DOHH2 (cell line): ENCODE measurements around the gene TNPO2.

Experiments used
- H3F3A ChIP-seq: fragments of 200-600 bp; sonication (generic), shearing (Covaris generic); 2 replicates; pipeline ENCODE4 v1.6.0; 2016; ENCODE audit warnings: antibody characterized with exemption, mild to moderate bottlenecking; ENCODE audit not compliant: control insufficient read depth, insufficient read depth
- H3K27ac ChIP-seq: fragments of 200-600 bp; sonication (generic); 2 replicates; pipeline ENCODE4 v1.5.1; 2014; ENCODE audit warnings: low read depth, mild to moderate bottlenecking, low read length, moderate library complexity
- H3K27me3 ChIP-seq: fragments of 200-600 bp; sonication (generic); 2 replicates; pipeline ENCODE4 v1.6.1; 2014; ENCODE audit warnings: mild to moderate bottlenecking, low read length, mixed read lengths; ENCODE audit not compliant: control insufficient read depth
- H3K36me3 ChIP-seq: fragments of 200-600 bp; sonication (generic); 2 replicates; pipeline ENCODE4 v1.6.1; 2014; ENCODE audit warnings: mild to moderate bottlenecking, low read length, moderate library complexity, mixed read lengths; ENCODE audit not compliant: control insufficient read depth
- H3K4me1 ChIP-seq: fragments of 200-600 bp; sonication (generic); 2 replicates; pipeline ENCODE4 v1.6.1; 2014; ENCODE audit warnings: mild to moderate bottlenecking, low read length, mixed read lengths; ENCODE audit not compliant: control insufficient read depth
- H3K4me2 ChIP-seq: fragments of 200-600 bp; sonication (generic); 2 replicates; pipeline ENCODE4 v1.6.0; 2014; ENCODE audit warnings: mild to moderate bottlenecking, low read length, moderate library complexity
- H3K4me3 ChIP-seq: fragments of 200-600 bp; sonication (generic); 2 replicates; pipeline ENCODE4 v1.5.1; 2014; ENCODE audit warnings: mild to moderate bottlenecking, low read length, mixed read lengths
- H3K79me2 ChIP-seq: fragments of 200-600 bp; sonication (generic); 2 replicates; pipeline ENCODE4 v1.6.1; 2014; ENCODE audit warnings: mild to moderate bottlenecking, low read length, mixed read lengths; ENCODE audit not compliant: control insufficient read depth
- H3K9me2 ChIP-seq: fragments of 200-600 bp; sonication (generic); replicated peaks from 2 replicates; pipeline ENCODE4 v1.6.1; 2014; ENCODE audit warnings: mild to moderate bottlenecking, low read length, mixed read lengths; ENCODE audit not compliant: control insufficient read depth
- H3K9me3 ChIP-seq: fragments of 200-600 bp; sonication (generic); 2 replicates; pipeline ENCODE4 v1.6.1; 2014; ENCODE audit warnings: antibody characterized with exemption, low read length, mixed read lengths; ENCODE audit not compliant: control insufficient read depth, insufficient read depth
- H4K20me1 ChIP-seq: fragments of 200-600 bp; sonication (generic); 2 replicates; pipeline ENCODE4 v1.6.0; 2014; ENCODE audit warnings: low read depth, mild to moderate bottlenecking, antibody characterized with exemption, low read length, moderate library complexity; ENCODE audit not compliant: control insufficient read depth, insufficient read depth
- EZH2phosphoT487 ChIP-seq: fragments of 200-600 bp; sonication (generic); IDR thresholded peaks from 2 replicates; pipeline ENCODE4 v1.6.1; 2017; ENCODE audit warnings: borderline replicate concordance, mild to moderate bottlenecking, antibody characterized with exemption, low read length, moderate library complexity, mixed read lengths
- TF ChIP-seq, protein P1 (sequence below): fragments of 200-600 bp; sonication (generic); IDR thresholded peaks from one replicate; pipeline ENCODE4 v1.5.1; 2014; ENCODE audit warnings: antibody characterized with exemption, mild to moderate bottlenecking, low read depth, low read length; ENCODE audit not compliant: poor library complexity, severe bottlenecking

The TNPO2 gene

DNA sequence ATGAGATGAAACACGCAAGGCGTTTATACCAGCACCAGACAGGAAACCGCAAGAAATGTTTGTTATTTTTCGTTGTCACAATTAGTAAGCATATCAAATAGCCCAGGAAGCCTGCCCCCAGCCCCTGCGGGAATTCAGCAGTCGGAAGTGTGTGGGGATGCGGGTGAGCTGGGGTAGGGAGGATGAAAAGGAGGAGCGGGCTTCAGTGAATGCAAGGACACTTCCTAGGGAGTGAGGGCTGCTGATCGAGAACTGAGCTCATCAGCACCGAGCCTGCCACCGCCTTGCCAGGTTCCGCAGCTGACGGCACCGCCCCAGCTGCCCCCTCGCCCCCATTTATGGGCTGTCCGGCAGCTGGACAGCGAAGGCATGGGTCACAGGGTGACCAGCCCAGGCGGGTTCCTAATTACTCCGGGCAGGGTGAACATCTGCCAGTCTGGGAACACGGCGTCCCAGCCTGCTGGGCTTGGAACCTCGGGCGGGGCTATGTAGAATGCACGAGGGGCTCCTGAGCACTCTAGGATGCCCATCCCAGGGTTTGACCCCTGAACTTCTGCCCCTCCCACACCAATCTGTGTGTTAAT lies 26.3 kb upstream of the TNPO2 start:
- H3K4me2 ChIP-seq: peak overlapping the region; percentile 16; the same call in 1 of the 2 replicates
- no peaks in the 10 kb centered on the region for H3K79me2 ChIP-seq
- H3K9me3 ChIP-seq: no peaks in the 10 kb centered on the region
- H4K20me1 ChIP-seq: no peaks in the 10 kb centered on the region
- H3K9me2 ChIP-seq: no peaks in the 10 kb centered on the region
- no peak for TF ChIP-seq EZH2phosphoT487
- TF ChIP-seq, protein P1, sequence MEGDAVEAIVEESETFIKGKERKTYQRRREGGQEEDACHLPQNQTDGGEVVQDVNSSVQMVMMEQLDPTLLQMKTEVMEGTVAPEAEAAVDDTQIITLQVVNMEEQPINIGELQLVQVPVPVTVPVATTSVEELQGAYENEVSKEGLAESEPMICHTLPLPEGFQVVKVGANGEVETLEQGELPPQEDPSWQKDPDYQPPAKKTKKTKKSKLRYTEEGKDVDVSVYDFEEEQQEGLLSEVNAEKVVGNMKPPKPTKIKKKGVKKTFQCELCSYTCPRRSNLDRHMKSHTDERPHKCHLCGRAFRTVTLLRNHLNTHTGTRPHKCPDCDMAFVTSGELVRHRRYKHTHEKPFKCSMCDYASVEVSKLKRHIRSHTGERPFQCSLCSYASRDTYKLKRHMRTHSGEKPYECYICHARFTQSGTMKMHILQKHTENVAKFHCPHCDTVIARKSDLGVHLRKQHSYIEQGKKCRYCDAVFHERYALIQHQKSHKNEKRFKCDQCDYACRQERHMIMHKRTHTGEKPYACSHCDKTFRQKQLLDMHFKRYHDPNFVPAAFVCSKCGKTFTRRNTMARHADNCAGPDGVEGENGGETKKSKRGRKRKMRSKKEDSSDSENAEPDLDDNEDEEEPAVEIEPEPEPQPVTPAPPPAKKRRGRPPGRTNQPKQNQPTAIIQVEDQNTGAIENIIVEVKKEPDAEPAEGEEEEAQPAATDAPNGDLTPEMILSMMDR: no peak
- peaks cover 30% of the 10 kb centered on the region for H3K36me3 ChIP-seq
- no peak overlapping the region for H3K27ac ChIP-seq
- H3F3A ChIP-seq: no peaks in the 10 kb centered on the region
- peaks cover 26% of the 10 kb centered on the region for H3K27me3 ChIP-seq
- no peak overlapping the region for H3K4me3 ChIP-seq
- H3K4me1 ChIP-seq: peaks cover 10% of the 10 kb centered on the region

DNA sequence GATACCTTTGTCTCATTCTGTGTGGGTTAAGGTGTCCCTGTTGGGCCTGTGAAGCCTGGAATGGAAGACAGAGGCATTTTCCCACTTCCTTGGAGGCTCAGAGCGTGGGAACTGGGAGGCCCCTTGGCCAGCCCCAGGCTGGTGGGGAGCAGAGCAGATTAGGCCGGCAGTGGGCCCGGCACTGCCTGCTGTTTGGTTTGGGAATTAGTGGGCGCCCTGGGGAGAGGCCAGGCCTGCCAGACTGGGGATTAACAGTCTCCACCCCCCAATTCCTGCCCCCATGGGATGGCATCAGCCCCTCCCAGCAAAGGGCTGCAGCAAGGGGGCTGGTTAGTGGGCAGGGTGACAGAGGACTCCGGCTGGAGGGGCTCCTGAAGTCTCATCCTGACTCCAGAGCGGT lies 24.8 kb upstream of the TNPO2 start:
- peaks cover 25% of the 10 kb centered on the region for H3K27me3 ChIP-seq
- peaks cover 10% of the 10 kb centered on the region for H3K4me1 ChIP-seq
- H3K4me3 ChIP-seq: no peak overlapping the region
- no peaks in the 10 kb centered on the region for H3K9me2 ChIP-seq
- H3F3A ChIP-seq: no peaks in the 10 kb centered on the region
- no peak overlapping the region for H3K27ac ChIP-seq
- no peaks in the 10 kb centered on the region for H3K79me2 ChIP-seq
- no peaks in the 10 kb centered on the region for H3K9me3 ChIP-seq
- TF ChIP-seq EZH2phosphoT487: no peak
- TF ChIP-seq, protein P1: no peak
- peaks cover 33% of the 10 kb centered on the region for H3K36me3 ChIP-seq
- no peak overlapping the region for H3K4me2 ChIP-seq
- H4K20me1 ChIP-seq: no peaks in the 10 kb centered on the region

DNA sequence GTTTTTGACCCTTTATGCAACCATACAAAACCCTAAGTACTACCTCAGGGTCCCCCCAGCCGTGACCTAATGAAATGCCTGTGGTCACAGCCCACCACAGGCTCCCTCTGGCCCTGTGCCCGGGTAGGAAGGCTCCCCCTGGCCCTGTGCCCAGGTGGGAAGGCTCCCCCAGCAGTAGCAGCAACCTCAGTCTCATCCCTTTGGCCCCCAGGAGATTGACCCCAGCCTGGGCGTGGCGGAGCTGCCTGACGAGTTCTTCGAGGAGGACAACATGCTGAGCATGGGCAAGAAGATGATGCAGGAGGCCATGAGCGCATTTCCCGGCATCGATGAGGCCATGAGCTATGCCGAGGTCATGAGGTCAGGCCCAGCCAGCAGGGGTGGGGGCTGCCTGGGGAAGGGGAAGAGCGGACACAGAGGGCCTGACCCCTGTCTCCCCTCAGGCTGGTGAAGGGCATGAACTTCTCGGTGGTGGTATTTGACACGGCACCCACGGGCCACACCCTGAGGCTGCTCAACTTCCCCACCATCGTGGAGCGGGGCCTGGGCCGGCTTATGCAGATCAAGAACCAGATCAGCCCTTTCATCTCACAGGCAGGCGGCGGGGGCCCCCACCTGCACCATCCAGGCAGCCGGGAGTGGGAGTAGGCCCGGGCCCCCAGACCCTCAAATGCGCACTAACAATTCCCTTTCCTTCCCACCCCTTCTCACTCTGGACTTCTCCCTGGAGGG lies 21.6 kb upstream of the TNPO2 start:
- H3K27ac ChIP-seq: no peak overlapping the region
- no peaks in the 10 kb centered on the region for H3K9me2 ChIP-seq
- H3K4me1 ChIP-seq: peaks cover 9% of the 10 kb centered on the region
- H3K9me3 ChIP-seq: no peaks in the 10 kb centered on the region
- H3K4me2 ChIP-seq: no peak overlapping the region
- TF ChIP-seq, protein P1: no peak
- TF ChIP-seq EZH2phosphoT487: no peak
- peaks cover 33% of the 10 kb centered on the region for H3K36me3 ChIP-seq
- no peaks in the 10 kb centered on the region for H3K79me2 ChIP-seq
- no peaks in the 10 kb centered on the region for H3F3A ChIP-seq
- peaks cover 4% of the 10 kb centered on the region for H3K27me3 ChIP-seq
- H4K20me1 ChIP-seq: no peaks in the 10 kb centered on the region
- H3K4me3 ChIP-seq: no peak overlapping the region
